Kasumi-1 (cell line): Measurements from ENCODE around the gene FBXW8.

Experiments used
- DNase-seq, 2 experiments: peaks; one replicate each; lab custom pipeline; 2025; lab: John Stamatoyannopoulos, UW

FBXW8 gene

DNA sequence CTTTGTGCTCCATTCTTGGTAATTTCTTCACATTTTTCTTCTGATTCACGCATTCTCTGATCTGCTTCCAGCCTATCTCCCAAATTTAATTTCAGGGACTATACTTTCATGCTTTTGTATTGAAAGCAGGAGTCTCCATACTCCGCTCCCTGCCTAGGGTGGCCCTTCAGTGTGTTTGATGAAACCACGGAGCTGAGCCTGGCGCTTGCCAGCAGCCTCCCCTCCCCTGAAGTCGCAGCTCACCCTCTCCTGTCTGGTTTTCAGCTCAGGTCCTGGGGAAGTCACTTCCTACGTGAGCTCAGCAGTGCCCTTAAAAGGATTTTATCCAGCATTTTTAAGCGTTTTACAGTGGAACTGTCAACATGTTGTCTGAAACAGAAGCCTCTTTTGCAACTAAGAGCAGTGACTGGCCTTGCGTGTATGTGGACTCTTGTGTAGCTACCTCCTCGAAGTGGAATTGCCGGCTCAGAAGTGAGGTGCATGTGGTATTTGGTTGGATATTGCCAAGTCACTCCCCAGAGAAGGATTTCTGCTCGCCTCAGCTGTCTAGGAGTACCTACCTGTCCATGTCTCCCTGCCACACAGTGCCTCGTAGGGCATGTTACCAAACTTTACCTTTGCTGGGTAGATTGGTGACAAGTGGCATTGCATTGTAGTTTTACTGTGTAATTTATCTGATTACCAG, 109.9 kb downstream of the FBXW8 start:
- DNase-seq: no peak

DNA sequence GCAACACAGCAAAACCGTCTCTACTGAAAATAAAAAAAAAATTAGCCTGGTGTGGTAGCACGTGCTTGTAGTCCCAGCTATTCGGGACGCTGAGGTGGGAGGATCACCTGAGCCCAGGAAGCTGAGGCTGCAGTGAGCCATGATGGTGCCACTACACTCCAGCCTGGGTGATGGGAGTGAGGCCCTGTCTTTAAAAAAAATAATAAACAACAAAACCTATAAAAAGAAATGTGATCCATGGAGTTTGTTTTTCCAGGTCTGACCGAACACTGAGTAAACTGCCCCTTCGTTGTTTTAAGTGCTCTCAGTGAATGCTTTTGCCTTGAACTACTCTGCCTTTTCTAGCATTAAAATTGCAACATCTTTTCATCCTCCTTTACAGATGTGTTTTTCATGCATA, 111.7 kb downstream of the FBXW8 start:
- DNase-seq: no peak

- no peak for DNase-seq
Measured at GRCh38 chr12:117023998-117024960, 113.5 kb downstream of the FBXW8 start.

DNA sequence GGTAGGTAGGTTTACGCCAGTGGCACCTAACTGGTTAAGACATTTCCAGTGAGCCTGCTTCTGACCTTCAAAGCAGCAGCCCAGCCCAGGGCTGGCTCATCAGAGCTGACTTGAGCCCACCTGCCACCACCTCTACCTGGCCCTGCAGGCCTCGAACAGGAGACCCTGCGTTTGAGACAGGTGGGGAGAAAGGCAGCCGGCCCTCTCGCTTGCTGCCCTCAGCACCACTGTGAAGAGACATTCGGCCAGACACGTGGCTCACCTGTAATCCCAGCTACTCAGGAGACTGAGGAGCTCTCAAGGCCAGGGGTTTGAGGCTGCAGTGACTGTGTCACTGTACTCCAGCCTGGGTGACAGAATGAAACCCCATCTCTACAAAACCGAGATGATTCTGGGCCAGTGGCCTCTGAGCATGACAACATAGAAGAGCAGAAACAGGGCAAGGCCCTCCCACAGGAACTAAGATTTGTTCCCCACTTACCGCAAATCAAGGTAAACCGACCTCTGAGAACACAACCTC, 114.3 kb downstream of the FBXW8 start:
- DNase-seq: no peak

DNA sequence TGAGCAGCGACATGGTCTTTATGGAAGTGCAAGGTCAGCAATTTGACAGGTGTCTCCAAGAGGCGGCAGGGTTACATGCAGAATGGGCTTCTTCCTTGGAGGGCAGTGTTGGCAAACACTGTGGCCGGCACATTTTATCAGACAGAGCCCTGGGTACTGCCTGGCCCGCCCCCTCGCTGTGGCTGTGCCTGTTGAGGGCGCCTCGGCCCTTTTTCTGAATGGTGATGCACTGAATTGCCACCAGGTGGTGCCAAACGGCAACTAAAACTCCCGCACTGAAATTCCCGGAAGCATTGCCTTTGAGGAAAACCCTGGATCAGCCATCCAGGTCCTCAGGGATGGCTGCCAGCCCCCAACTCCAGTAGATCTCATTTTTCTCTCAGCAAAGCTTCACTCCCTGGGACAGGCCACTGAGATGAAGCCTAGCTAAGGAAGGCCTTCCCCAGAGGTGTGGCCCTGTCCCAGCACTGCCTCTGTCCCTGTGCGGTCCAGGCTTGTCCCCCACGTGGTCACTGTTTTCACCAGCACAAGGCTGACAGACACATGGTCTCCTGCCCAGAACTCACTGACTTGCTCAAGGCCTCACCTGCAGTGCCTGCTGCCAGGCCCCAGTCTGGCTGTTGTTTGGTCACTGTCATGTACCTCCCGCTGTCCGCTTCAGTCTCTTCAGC, 114.9 kb downstream of the FBXW8 start:
- peak; percentile 56 to 66 for DNase-seq

DNA sequence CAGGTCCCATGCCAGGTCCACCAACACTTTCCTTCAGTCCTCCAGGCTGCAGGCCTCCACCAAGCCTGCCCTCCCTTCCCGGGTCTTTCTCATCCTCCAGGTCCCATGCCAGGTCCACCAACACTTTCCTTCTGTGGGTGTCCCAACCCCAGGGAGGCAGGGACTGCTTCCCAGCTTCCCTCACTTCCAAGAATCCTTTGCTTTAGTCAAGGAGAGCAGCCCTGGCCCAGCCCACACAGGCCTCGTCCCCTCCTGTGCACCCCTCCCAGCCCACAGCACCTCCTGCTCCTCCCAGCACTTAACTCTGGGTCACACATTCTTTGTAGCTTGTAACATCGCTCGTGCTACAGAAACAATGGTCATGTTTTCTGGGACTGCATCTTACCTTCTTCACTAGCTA, 115.6 kb downstream of the FBXW8 start:
- DNase-seq: no peak

DNA sequence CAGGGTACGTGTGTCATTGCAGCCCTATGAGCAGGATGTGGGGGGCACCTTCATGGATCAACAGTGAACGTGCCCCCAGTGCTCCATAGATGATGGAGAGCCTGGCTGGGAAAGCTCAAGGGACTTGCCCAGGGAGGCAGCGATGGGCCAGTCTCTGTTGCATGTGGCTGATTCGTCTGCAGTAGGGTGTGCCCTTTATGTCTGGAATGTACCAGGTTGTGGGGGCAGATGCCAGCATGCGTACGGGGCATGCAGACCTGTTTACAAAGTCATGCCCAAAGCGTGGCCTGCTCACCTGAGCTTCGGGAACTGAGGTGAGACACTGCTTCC, 116.1 kb downstream of the FBXW8 start:
- no peak for DNase-seq

- no peak for DNase-seq
Measured at GRCh38 chr12:117027251-117028086, 116.7 kb downstream of the FBXW8 start.

GRCh38 chr12:117028254-117028653, 117.5 kb downstream of the FBXW8 start:
- no peak for DNase-seq

DNA sequence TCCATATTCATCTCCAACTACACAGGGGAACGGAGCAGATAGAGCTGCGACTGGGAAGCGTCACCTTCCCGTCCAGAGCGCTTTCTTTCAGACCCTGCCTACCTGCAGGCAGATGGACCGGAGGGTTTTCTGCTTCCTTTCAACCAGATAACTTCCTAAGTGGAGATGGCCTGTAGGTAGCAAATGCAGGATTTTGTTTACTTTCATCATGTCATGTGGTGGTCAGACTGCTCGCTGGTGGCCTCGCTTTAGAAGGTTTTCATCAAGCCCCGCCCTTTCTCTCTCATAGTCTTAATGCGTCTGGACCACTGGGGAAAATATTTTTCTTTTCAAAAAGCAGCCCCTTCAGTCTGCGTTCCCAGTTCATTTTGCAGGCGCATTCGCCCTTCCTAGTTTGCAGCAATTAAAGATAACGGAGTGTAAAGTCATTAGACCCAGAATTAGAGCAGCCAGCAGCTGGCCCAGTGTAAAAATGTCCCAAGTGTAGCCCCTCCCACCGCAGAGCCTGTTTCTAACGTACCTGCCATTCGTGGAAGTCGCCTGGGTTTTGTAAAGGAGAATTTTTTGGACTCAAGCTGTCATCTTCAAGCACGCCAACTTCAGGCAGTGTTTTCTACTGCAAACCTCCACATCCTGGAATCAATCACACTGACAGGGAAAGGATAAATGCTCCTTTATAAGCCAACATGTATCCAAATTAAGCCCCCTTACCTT, 119.6 kb downstream of the FBXW8 start:
- DNase-seq: no peak

DNA sequence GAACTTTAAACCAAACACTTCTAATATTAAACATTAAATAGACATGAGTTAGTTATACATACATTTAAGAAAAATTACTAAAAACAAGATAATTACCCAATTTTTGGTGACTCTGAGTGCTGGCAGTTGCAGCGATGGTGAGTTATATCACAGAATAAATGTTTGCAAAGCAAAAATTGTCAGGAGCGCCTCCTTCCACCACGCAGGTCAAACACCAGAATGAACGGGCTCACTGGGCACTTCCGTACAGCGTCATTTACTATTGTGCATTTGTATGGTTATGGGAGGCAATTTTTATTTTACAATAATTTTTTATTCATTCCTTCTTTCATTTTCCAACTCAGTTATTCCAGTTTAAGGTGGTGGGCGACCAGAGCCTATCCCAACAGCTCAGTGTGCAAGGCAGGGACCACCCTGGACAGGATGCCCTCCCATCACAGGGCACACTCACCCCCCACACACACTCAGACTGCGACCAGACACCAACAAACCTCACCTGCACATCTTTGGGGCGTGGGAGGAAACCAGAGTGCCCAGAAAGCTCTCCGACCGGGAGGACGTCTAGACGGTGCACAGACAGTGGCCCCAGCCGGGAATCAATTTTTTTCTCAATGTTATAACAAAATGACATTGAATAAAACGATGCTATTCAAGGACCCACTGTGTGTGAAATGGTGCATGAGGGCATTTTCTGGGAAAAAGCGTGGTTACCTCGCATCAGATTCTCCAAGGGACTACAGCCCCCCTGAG, 121.3 kb downstream of the FBXW8 start:
- no peak for DNase-seq

DNA sequence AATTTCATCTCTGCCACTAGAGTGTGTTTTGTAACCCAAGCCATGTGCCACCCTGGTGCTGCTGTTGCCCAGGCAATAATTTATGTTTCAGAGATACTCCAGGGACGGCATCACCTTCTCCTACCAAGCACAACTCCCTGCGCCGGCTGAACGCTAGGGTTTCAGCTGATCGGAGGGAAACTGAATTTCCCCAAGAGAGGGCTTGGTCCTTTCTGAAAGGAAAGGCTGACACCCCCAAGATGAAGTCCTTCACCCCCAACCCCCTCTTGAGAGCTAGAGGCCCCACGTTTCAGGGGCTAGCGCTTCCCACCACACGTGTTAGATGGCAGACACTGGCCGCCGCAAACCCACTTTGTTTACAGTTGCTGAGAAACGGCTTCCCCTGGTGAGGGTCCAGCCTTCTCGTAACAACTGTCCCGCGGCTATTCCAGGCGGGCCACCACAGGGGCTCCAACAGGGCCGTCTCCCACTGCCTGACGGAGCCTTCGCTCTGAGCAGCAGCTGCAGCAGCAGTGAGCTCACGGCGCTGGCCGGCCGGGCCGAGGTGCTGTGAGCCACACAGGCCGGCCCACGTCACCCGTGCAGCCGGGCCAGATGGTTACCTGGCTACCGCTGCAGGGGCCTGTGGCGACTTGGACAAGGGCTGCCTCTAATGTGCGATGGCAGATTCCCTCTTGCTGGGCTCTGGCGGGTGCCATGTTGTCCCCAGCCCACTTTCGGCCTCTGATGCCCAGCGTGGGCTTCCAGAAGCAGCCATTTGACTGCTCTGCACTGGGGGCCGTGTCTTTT, 122.0 kb downstream of the FBXW8 start:
- DNase-seq: no peak

- DNase-seq: no peak
Measured at GRCh38 chr12:117033382-117034221, 122.9 kb downstream of the FBXW8 start.

DNA sequence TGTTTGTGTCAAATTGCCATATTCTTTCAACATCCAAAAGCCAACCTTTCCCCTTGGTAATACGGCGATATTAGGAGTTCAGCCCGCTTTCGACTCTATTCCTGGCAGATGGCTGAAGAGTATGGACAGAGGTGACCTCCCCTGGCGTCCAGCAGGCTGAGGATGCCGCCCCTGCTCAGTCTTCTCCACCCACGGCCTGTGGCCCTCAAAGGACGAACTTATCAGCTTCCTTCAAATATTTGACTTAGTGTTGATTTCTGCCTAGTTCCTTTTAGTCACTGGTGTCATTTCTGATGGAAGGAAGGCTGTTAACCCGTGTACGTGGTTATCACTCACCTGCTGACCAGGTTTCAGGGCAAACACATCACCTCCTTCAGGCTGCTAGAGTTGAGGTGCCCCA, 123.5 kb downstream of the FBXW8 start:
- no peak for DNase-seq

- DNase-seq: no peak
Measured at GRCh38 chr12:117034701-117035151, 124.0 kb downstream of the FBXW8 start.

GRCh38 chr12:117035287-117035686, 124.5 kb downstream of the FBXW8 start:
- DNase-seq: no peak

GRCh38 chr12:117036046-117036445, 125.3 kb downstream of the FBXW8 start:
- no peak for DNase-seq

GRCh38 chr12:117036547-117036946, 125.8 kb downstream of the FBXW8 start:
- DNase-seq: no peak
